H1 (cell line): Measurements from ENCODE around the gene GARIN6. TPM values are rescaled to one million over a fixed set of nuclear protein-coding genes. Genes with fewer than 3 reads are reported as not detected.
A peak's percentile ranks its signal among the peaks of the same experiment; 100 is the strongest.

Experiments used
- CTCF ChIA-PET: fragments of 300-600 bp; sonication (Branson Sonifier 250); formaldehyde crosslinking; loops from one replicate; lab custom pipeline; 2021; ENCODE audit not compliant: partially characterized antibody; lab: Charles Lee
- POLR2A ChIA-PET: fragments of 300-600 bp; sonication (Branson Sonifier 250); formaldehyde crosslinking; loops from one replicate; lab custom pipeline; 2021; ENCODE audit warnings: inconsistent platforms; ENCODE audit not compliant: partially characterized antibody; lab: Charles Lee
- DNase-seq, 2 experiments: peaks; one replicate each; pipeline versions ENCODE4 v3.0.0 to v3.0.0-alpha.2; 2010 to 2022; ENCODE audit warnings: low spot score in 2 of 2, low read depth in 1 of 2, mixed read lengths in 1 of 2
- FAIRE-seq: peaks from 2 replicates; lab custom pipeline; 2011; peaks lifted over from hg19 to GRCh38; lab: Jason Lieb, UNC
- H2AFZ ChIP-seq: 2 replicates; pipeline ENCODE4 v1.8.1; 2012; ENCODE audit warnings: low read length, inconsistent platforms
- H2AK5ac ChIP-seq: 2 replicates; pipeline ENCODE4 v1.6.1; 2013; ENCODE audit warnings: low read depth, low read length
- H2BK120ac ChIP-seq: replicated peaks from 2 replicates; pipeline ENCODE3; 2013; ENCODE audit warnings: low read depth, low read length, inconsistent platforms
- H2BK12ac ChIP-seq: 2 replicates; pipeline ENCODE4 v1.6.1; 2013; ENCODE audit warnings: low read depth, low read length
- H2BK15ac ChIP-seq: 2 replicates; pipeline ENCODE4 v1.6.1; 2013; ENCODE audit warnings: low read length
- H2BK20ac ChIP-seq: 2 replicates; pipeline ENCODE4 v1.6.1; 2013; ENCODE audit warnings: low read length
- H2BK5ac ChIP-seq: 2 replicates; pipeline ENCODE4 v1.6.1; 2013; ENCODE audit warnings: low read depth, low read length
- H3K14ac ChIP-seq: 2 replicates; pipeline ENCODE4 v1.6.1; 2013; ENCODE audit warnings: inconsistent platforms; ENCODE audit not compliant: insufficient read length
- H3K18ac ChIP-seq: 2 replicates; pipeline ENCODE4 v1.6.1; 2013; ENCODE audit warnings: low read length; ENCODE audit errors: extremely low read depth
- H3K23ac ChIP-seq: 2 replicates; pipeline ENCODE4 v1.6.1; 2013; ENCODE audit warnings: inconsistent platforms; ENCODE audit not compliant: insufficient read length
- H3K23me2 ChIP-seq: 2 replicates; pipeline ENCODE4 v1.6.1; 2013; ENCODE audit warnings: low read depth, low read length
- H3K27ac ChIP-seq: 2 replicates; pipeline ENCODE4 v1.6.1; 2011; ENCODE audit warnings: low read depth, low read length, inconsistent platforms
- H3K27me3 ChIP-seq, 4 experiments: replicated peaks in 1 of 4; 1 replicate in 1 of 4; 2 replicates in 3 of 4; pipeline versions ENCODE4 v1.6.1 to v1.8.1; 2011 to 2013; ENCODE audit warnings: low read length in 3 of 4, mild to moderate bottlenecking in 3 of 4, inconsistent platforms in 2 of 4, mixed read lengths in 2 of 4, moderate library complexity in 1 of 4; ENCODE audit not compliant: control insufficient read depth in 3 of 4, insufficient read depth in 3 of 4; ENCODE audit errors: extremely low read depth in 1 of 4
- H3K36me3 ChIP-seq, 4 experiments: 2 replicates each; pipeline versions ENCODE4 v1.6.1 to v1.8.1; 2011 to 2013; ENCODE audit warnings: mild to moderate bottlenecking in 4 of 4, low read length in 3 of 4, moderate library complexity in 2 of 4, control low read depth in 1 of 4, inconsistent platforms in 1 of 4; ENCODE audit not compliant: insufficient read depth in 4 of 4, control insufficient read depth in 2 of 4
- H3K4ac ChIP-seq: replicated peaks from 2 replicates; pipeline ENCODE3; 2013; ENCODE audit warnings: low read length, low read depth, mixed read lengths, inconsistent platforms; ENCODE audit not compliant: insufficient read length
- H3K4me1 ChIP-seq, 4 experiments: replicated peaks in 1 of 4; 1 replicate in 1 of 4; 2 replicates in 3 of 4; pipeline versions ENCODE4 v1.6.1 to v1.8.1; 2011 to 2013; ENCODE audit warnings: low read length in 3 of 4, inconsistent platforms in 2 of 4, mixed read lengths in 1 of 4; ENCODE audit not compliant: insufficient read depth in 4 of 4, control insufficient read depth in 3 of 4
- H3K4me2 ChIP-seq, 2 experiments: 2 replicates each; pipeline versions ENCODE4 v1.6.1 to v1.8.1; 2011 to 2013; ENCODE audit warnings: low read depth in 2 of 2, low read length in 2 of 2, control low read depth in 1 of 2, inconsistent platforms in 1 of 2, mild to moderate bottlenecking in 1 of 2; ENCODE audit not compliant: insufficient read depth in 1 of 2
- H3K4me3 ChIP-seq, 4 experiments: fragments of 200-600, 300-600 bp in 1 of 4; sonication (generic), shearing (Covaris generic), sonication (Bioruptor Twin) in 1 of 4; 2 replicates each; pipeline versions ENCODE4 v1.5.1 to v1.8.1; 2011 to 2016; ENCODE audit warnings: low read length in 4 of 4, low read depth in 3 of 4, control low read depth in 2 of 4, inconsistent platforms in 2 of 4, mild to moderate bottlenecking in 2 of 4, mixed read lengths in 1 of 4, moderate library complexity in 1 of 4; ENCODE audit not compliant: insufficient read depth in 2 of 4; ENCODE audit errors: extremely low read depth in 1 of 4
- H3K56ac ChIP-seq: replicated peaks from 2 replicates; pipeline ENCODE3; 2013; ENCODE audit warnings: low read depth, mild to moderate bottlenecking, mixed read lengths, low read length, inconsistent platforms; ENCODE audit not compliant: insufficient read length
- H3K79me1 ChIP-seq: 2 replicates; pipeline ENCODE4 v1.6.1; 2013; ENCODE audit warnings: low read depth, low read length, control low read depth
- H3K79me2 ChIP-seq, 2 experiments: 2 replicates each; pipeline versions ENCODE4 v1.6.1 to v1.8.1; 2012 to 2013; ENCODE audit warnings: low read length in 2 of 2, mild to moderate bottlenecking in 2 of 2, inconsistent platforms in 1 of 2; ENCODE audit not compliant: insufficient read depth in 2 of 2, control insufficient read depth in 1 of 2
- H3K9ac ChIP-seq, 4 experiments: replicated peaks in 1 of 4; 1 replicate in 1 of 4; 2 replicates in 3 of 4; pipeline versions ENCODE4 v1.6.1 to v1.8.1; 2011 to 2013; ENCODE audit warnings: low read depth in 3 of 4, low read length in 3 of 4, control low read depth in 2 of 4, mild to moderate bottlenecking in 2 of 4, moderate library complexity in 2 of 4, inconsistent platforms in 1 of 4; ENCODE audit errors: extremely low read depth in 1 of 4
- H3K9me3 ChIP-seq, 2 experiments: 2 replicates each; pipeline versions ENCODE4 v1.6.1 to v1.8.1; 2012 to 2013; ENCODE audit warnings: mild to moderate bottlenecking in 2 of 2, moderate library complexity in 2 of 2, control low read depth in 1 of 2, inconsistent platforms in 1 of 2, low read depth in 1 of 2, low read length in 1 of 2, mixed read lengths in 1 of 2; ENCODE audit not compliant: insufficient read depth in 2 of 2
- H4K20me1 ChIP-seq, 2 experiments: replicated peaks in 1 of 2; 2 replicates each; pipeline versions ENCODE3 to v1.8.1; 2011 to 2013; ENCODE audit warnings: inconsistent platforms in 2 of 2, low read length in 2 of 2, mild to moderate bottlenecking in 1 of 2; ENCODE audit not compliant: insufficient read depth in 2 of 2, control insufficient read depth in 1 of 2
- H4K5ac ChIP-seq: 2 replicates; pipeline ENCODE4 v1.6.1; 2013; ENCODE audit warnings: low read length, low read depth, mixed read lengths, inconsistent platforms; ENCODE audit not compliant: insufficient read length
- H4K8ac ChIP-seq: 2 replicates; pipeline ENCODE4 v1.8.0; 2013; ENCODE audit warnings: mild to moderate bottlenecking, moderate library complexity, low read length, inconsistent platforms; ENCODE audit not compliant: insufficient read depth; ENCODE audit errors: extremely low read depth
- H4K91ac ChIP-seq: replicated peaks from 2 replicates; pipeline ENCODE3; 2013; ENCODE audit warnings: low read length, mixed read lengths, inconsistent platforms; ENCODE audit not compliant: insufficient read length
- NRF1 ChIP-seq: IDR thresholded peaks from 2 replicates; pipeline ENCODE4 v1.6.1; 2011; ENCODE audit warnings: mild to moderate bottlenecking, low read depth, low read length, improper control_type of control experiment
- RAD21 ChIP-seq, 2 experiments: IDR thresholded peaks in 1 of 2; conservative IDR thresholded peaks in 1 of 2; 2 replicates each; pipeline ENCODE4 v1.6.1; 2011; ENCODE audit warnings: low read depth in 2 of 2, low read length in 2 of 2, improper control_type of control experiment in 1 of 2, inconsistent platforms in 1 of 2, mild to moderate bottlenecking in 1 of 2, moderate library complexity in 1 of 2
- TBP ChIP-seq: IDR thresholded peaks from 2 replicates; pipeline ENCODE4 v1.6.1; 2011; ENCODE audit warnings: low read depth, low read length, improper control_type of control experiment
- WGBS, 2 experiments: shearing (Covaris generic) in 1 of 2; methylation state at CpG; one replicate each; pipeline versions ENCODE4 v1.1.6 to v1.1.7; 2013 to 2015; ENCODE audit warnings: low lambda C conversion rate in 2 of 2, mixed read lengths in 2 of 2, inconsistent platforms in 1 of 2, low coverage in 1 of 2, missing lambda C conversion rate in 1 of 2; ENCODE audit not compliant: insufficient replicate concordance in 2 of 2, insufficient coverage in 1 of 2, insufficient read length in 1 of 2; ENCODE audit errors: extremely low coverage in 1 of 2, missing lambda C conversion rate in 1 of 2; 5-methylcytosine and 5-hydroxymethylcytosine counted together
- polyA plus RNA-seq, 7 experiments: library from polyadenylated mRNA; depleted of rRNA in 3 of 7; stranded (reverse) in 5 of 7; unstranded in 2 of 7; fragments of >200 nt in 5 of 7; fragments of 200-250 nt in 2 of 7; gene quantifications; 1 replicate in 5 of 7; 2 replicates in 1 of 7; 4 replicates in 1 of 7; pipeline versions ENCODE4 v1.2.1 to v1.2.3, GENCODE V29; 2011 to 2013; ENCODE audit warnings: missing spikeins in 2 of 7, mixed read lengths in 2 of 7
- total RNA-seq: library from RNA; stranded (reverse); fragmentation: NEBNext Ultra II Directional; extraction: Animal tissue kit (Norgen Biotek cat#: 25700); gene quantifications from 2 replicates; pipeline ENCODE4 v1.2.1, GENCODE V29; 2021
- TF ChIP-seq, protein P1 (sequence below), 3 experiments: IDR thresholded peaks; 1 replicate in 2 of 3; 2 replicates in 1 of 3; pipeline versions ENCODE4 v1.5.1 to v1.6.1; 2011; ENCODE audit warnings: low read length in 3 of 3, mild to moderate bottlenecking in 3 of 3, inconsistent platforms in 2 of 3, low read depth in 1 of 3, moderate library complexity in 1 of 3; ENCODE audit not compliant: insufficient read depth in 1 of 3; ENCODE audit errors: control extremely low read depth in 1 of 3

GARIN6 gene
- total and polyA plus RNA-seq, 2 of the 8 experiments (the other 6 are each of a cell fraction or from before 2014, with no cell fraction given): not detected

DNA sequence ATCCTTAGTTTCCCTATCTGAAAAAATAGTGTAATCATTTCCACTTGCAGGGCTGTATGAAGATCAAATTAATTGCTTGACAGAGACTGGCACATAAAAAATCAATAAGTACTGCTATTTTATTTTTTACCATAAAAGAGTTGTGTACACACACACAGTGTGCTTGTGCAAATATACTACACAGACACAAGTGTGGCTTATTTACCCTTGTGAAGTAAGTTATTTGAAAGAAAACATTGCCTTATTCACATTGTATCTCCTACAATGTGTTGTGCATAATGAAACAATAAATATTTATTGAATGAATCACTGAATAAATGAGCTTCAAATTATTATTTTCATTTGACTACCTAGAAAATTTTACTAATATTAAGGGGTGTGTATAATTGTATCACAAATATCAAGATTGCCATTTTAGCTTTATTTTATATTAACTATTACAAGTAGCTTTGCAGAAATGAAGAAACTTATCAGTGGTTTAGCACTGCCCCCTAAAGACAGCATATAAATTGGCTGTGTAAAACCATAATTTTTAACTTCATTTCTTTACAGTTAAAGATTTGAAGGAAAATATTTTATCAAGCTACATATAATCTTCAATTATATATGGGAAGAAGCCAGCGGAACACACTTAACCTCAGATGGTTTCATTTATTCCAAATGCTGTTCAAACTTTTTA lies 11.3 kb downstream of the GARIN6 start:
- no peak overlapping the region for H2AK5ac ChIP-seq
- H2BK5ac ChIP-seq: no peak overlapping the region
- H4K20me1 ChIP-seq: no peaks in the 10 kb centered on the region
- no peak overlapping the region for H3K27ac ChIP-seq
- H3K9ac ChIP-seq: no peak overlapping the region
- DNase-seq (no peak), FAIRE-seq (no peak)
- no peaks in the 10 kb centered on the region for H3K9me3 ChIP-seq
- H3K4ac ChIP-seq: no peak overlapping the region
- no peaks in the 10 kb centered on the region for H3K27me3 ChIP-seq
- 86% methylated on average over 1 of the region's 1 CpG; no CpG with 5 or more reads in 1 of the 2 experiments for WGBS, 2 experiments
- H3K79me1 ChIP-seq: no peaks in the 10 kb centered on the region
- H2BK120ac ChIP-seq: no peak overlapping the region
- H3K36me3 ChIP-seq: no peaks in the 10 kb centered on the region
- H3K56ac ChIP-seq: no peak overlapping the region
- no peak overlapping the region for H3K4me2 ChIP-seq
- no peak overlapping the region for H2BK20ac ChIP-seq
- POLR2A ChIA-PET: no interaction called here
- H3K14ac ChIP-seq: no peak overlapping the region
- no peaks in the 10 kb centered on the region for H3K79me2 ChIP-seq
- no peak overlapping the region for H3K23ac ChIP-seq
- H4K5ac ChIP-seq: no peak overlapping the region
- CTCF ChIA-PET: interaction anchor here (0.6 to 6.2 kb wide), 18 partner anchors 11 to 615 kb away, joined by 3 to 32 read pairs (median 4); partner anchors contain the start of gene GARIN6
- no peak overlapping the region for H3K18ac ChIP-seq
- no peak overlapping the region for H4K8ac ChIP-seq
- no peak overlapping the region for H3K4me3 ChIP-seq
- TF ChIP-seq TBP: no peak
- TF ChIP-seq, protein P1, sequence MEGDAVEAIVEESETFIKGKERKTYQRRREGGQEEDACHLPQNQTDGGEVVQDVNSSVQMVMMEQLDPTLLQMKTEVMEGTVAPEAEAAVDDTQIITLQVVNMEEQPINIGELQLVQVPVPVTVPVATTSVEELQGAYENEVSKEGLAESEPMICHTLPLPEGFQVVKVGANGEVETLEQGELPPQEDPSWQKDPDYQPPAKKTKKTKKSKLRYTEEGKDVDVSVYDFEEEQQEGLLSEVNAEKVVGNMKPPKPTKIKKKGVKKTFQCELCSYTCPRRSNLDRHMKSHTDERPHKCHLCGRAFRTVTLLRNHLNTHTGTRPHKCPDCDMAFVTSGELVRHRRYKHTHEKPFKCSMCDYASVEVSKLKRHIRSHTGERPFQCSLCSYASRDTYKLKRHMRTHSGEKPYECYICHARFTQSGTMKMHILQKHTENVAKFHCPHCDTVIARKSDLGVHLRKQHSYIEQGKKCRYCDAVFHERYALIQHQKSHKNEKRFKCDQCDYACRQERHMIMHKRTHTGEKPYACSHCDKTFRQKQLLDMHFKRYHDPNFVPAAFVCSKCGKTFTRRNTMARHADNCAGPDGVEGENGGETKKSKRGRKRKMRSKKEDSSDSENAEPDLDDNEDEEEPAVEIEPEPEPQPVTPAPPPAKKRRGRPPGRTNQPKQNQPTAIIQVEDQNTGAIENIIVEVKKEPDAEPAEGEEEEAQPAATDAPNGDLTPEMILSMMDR (IDR thresholded peaks at IDR 0.05; ENCODE audit: control extremely low read depth in 1 of 3, insufficient read depth in 1 of 3, low read depth in 1 of 3, low read length in 3 of 3): peak in 1 of 3 experiments; percentile 16; a peak in 2 of 4 replicates
- no peak for TF ChIP-seq NRF1
- TF ChIP-seq RAD21 (IDR thresholded peaks at IDR 0.05 in 1 of 2, conservative IDR thresholded peaks at IDR 0.05 in 1 of 2; ENCODE audit: low read depth in 2 of 2, low read length in 2 of 2): peak in 1 of 2 experiments; percentile 49; a peak in 3 of 4 replicates
- H2BK15ac ChIP-seq: no peak overlapping the region
- no peak overlapping the region for H4K91ac ChIP-seq
- no peaks in the 10 kb centered on the region for H3K23me2 ChIP-seq
- H2BK12ac ChIP-seq: no peak overlapping the region
- no peaks in the 10 kb centered on the region for H3K4me1 ChIP-seq
- H2AFZ ChIP-seq: no peak overlapping the region
